Germinal center (tissue), 1 donor: ENCODE results near the gene SPACA1.
A peak's percentile ranks its signal among the peaks of the same experiment; 100 is the strongest.
"Not testable (repeated sequence)": the region's sequence is repeated elsewhere in the genome, so short reads cannot be mapped to it uniquely, and the experiment has no call there.

Experiments
- DNase-seq: peaks from one replicate; pipeline ENCODE4 v3.0.0; 2012; ENCODE audit warnings: mixed read lengths, low spot score

The SPACA1 gene

GRCh38 chr6:88047510-88048150 lies at the start of gene SPACA1:
TSS of gene SPACA1 (plus strand) at chr6:88047841. CDS start at chr6:88047906, 65 bp downstream.
- DNase-seq = peak; percentile 3

GRCh38 chr6:88000713-88001112 lies 46.9 kb upstream of the SPACA1 start:
- no peak for DNase-seq

DNA sequence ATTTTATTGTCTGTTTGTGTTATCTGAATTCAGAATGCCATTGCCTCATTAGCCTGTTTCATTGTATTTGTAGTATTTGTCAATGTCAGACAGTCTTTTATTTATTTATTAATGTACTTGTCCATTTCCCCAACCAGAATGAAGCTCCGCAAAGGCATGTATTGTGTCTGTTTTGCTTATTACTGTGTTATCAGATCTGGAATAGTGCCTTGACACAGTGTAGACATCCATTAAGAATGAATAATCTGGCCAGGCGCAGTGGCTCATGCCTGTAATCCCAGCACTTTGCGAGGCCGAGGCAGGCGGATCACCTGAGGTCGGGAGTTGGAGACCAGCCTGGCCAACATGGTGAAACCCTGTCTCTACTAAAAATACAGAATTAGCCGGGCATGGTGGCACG lies 46.4 kb upstream of the SPACA1 start:
- DNase-seq = not testable (repeated sequence)

- DNase-seq = no peak
Measured at GRCh38 chr6:88004707-88005106, 42.9 kb upstream of the SPACA1 start.

GRCh38 chr6:88006557-88006956 lies 41.1 kb upstream of the SPACA1 start:
- DNase-seq = no peak

DNA sequence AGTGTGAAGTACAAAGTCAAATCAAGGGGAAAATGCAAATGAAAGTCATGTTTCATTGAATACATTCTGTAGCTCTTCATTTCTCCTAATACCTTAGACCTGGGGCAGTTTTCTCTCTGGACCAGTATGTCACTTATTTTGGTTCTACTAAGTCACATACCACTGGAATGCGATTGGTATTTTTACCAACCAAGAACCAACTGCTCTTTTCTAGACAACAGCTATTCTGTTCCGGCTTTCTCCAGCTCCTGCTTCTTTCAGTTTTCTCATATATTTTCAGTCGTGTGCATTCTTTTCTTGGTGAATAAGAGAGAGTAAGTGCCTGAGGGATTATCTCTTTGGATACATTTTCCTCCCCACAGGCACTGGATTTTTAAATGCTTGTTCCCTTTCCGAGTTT lies 39.2 kb upstream of the SPACA1 start:
- DNase-seq = no peak

GRCh38 chr6:88008831-88009231 lies 38.8 kb upstream of the SPACA1 start:
- no peak for DNase-seq

GRCh38 chr6:88013015-88013414 lies 34.6 kb upstream of the SPACA1 start:
- DNase-seq = no peak

DNA sequence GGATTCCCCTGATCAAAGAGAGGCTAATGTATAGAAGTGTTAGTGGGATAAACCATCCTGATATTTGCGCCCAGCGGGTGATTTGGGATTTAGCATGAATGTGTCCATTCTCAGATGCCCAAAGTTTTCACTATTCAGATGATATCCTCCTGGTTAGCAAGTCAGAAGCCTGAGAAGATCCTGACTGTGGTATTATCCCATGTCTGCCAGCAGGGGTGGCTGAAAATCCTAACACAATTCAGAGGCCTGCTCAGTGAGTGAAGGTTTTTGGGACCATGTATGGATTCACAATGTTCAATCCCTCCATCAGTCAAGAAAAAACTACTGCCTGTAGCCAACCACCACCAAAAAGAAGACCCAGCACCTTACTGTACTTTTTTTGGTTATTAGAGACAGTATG lies 34.1 kb upstream of the SPACA1 start:
- DNase-seq = no peak

GRCh38 chr6:88020439-88020838 lies 27.2 kb upstream of the SPACA1 start:
- DNase-seq = no peak

DNA sequence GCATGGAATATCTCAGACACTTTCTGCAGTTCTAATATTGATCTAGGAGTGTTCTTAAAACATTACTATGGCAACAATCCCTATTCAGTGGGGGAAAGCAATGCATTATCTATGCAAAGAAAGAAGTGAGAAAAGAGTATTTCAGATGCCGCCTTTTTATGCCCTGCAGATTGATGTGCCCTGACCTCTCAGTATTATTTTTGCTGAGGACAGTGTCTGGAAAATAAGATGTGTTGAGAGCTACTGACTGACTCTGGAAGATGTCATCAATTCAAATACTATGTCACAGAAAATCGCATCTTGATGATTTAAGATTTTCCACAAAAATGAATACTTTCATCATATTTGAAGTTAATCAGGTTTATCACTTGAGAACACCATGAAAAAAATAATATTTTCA lies 22.9 kb upstream of the SPACA1 start:
- DNase-seq = no peak

GRCh38 chr6:88031550-88031949 lies 16.1 kb upstream of the SPACA1 start:
- DNase-seq = no peak

GRCh38 chr6:88044530-88044929 lies 3.1 kb upstream of the SPACA1 start:
- DNase-seq = no peak

GRCh38 chr6:88045521-88046136 lies 2.0 kb upstream of the SPACA1 start:
- DNase-seq = no peak

GRCh38 chr6:88048578-88048977 lies 937 bp downstream of the SPACA1 start:
- DNase-seq = no peak

DNA sequence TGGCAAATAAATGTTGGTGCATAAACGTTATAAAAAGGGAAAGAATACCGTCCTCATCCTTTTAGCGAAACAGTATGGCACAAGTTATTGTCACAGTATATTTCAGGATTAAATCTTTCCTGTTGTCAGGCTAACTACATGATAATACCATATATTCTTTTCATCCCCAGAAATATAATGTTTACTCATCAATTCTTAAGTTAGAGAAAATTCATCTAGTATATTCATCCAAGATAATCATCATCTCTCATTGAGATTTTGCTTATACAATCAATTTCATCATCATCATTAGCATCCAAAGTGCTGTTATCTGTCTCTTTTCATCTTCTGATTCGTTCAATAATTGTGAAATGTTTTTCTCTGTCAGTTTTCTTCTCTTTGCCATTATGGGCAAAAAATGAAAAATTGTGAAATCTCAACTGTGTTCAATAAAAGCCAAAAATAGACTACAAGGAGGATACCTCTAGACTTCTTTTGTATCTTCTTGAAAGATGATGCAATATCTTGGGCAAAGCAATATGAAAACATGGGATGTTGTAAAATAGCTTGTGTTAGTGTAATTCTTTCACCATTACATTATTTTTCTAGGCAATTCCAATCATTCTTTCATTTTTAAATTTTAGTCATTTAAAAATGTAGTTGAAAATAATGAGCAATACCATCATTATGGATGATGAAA lies 2.6 kb downstream of the SPACA1 start:
- DNase-seq = no peak

DNA sequence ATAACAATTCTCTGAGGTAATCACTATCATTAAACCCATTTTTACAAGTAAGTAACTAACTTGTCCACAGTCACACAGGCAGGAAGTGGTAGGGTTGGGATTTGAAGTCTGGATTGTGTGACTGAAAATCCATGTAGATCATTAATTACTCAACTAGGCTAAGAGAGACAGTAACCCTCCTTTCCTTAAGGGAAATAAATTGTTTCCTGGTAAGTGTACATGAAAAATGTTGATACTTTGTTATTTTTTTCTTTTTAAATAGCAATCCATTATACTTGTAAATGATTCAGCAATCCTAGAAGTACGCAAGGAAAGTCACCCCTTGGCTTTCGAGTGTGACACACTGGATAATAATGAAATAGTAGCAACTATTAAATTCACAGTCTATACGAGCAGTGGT lies 11.6 kb downstream of the SPACA1 start:
- no peak for DNase-seq

DNA sequence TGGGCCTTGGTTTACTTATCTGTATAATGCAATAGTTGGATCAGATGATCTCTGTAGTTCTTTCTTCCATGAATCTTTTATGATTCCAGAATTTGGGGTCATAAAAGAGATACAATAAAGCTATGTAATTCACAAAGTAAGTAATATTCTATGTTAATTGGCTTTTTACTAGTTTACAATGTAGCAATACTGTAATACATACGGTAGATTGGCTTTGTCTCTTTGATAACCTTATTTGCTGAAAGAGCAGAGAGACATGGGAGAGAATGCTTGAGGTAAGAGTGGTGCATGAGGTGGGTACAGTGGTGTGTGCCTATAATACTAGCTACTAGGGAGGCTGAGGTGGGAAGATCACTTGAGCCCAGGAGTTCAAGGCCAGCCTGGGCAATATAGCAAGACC lies 14.7 kb downstream of the SPACA1 start:
- DNase-seq = no peak

- no peak for DNase-seq
Measured at GRCh38 chr6:88072462-88072861, 24.8 kb downstream of the SPACA1 start.

DNA sequence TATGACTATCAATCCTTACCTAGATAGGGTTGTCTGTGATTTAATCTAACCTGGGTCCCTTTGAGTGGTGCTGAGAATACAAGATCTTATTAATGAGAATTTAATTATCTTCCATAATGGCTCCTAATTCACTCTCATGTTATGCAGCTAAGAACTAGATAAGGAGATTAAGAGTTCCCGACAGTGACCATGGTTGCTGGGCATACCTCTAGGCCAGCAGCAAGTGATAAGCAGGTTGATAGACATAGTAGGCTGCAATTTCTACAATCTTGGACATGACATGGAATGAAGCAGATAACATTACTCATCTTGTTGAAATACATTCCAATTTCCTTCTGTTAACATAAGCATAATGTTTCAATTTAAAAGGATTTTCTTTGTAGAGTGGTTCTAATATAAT lies 27.1 kb downstream of the SPACA1 start:
- no peak for DNase-seq

DNA sequence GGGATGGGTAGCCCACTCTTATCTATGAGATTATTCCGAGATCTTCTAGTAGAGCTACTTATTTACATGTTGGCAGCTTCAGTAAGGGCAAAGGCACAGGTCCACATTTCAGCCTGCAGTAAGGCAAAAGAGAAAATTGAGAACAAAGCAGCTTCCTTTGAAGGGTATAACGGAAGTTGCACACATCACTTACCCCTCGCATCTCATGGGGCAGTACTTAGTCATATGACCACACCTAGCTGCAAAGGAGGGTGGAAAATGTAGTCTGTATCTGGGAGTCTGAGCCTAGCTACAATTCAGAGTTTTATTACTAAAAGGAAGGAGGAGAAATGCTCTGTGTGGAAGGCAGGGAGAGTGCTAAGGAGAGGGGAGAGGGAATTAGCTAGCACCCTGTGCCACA lies 29.7 kb downstream of the SPACA1 start:
- no peak for DNase-seq

GRCh38 chr6:88086792-88087191 lies 39.2 kb downstream of the SPACA1 start:
- no peak for DNase-seq

- DNase-seq = no peak
Measured at GRCh38 chr6:88089708-88090107, 42.1 kb downstream of the SPACA1 start.
